ENCODE measurements around the gene FBXL16.
"Not testable (repeated sequence)": the region's sequence is repeated elsewhere in the genome, so short reads cannot be mapped to it uniquely, and the experiment has no call there.

Gene FBXL16

GRCh38 chr16:722835-723633, 17.4 kb upstream of the FBXL16 start:
- no peak for DNase-seq

GRCh38 chr16:721765-722540, 16.4 kb upstream of the FBXL16 start:
- no peak for DNase-seq

DNA sequence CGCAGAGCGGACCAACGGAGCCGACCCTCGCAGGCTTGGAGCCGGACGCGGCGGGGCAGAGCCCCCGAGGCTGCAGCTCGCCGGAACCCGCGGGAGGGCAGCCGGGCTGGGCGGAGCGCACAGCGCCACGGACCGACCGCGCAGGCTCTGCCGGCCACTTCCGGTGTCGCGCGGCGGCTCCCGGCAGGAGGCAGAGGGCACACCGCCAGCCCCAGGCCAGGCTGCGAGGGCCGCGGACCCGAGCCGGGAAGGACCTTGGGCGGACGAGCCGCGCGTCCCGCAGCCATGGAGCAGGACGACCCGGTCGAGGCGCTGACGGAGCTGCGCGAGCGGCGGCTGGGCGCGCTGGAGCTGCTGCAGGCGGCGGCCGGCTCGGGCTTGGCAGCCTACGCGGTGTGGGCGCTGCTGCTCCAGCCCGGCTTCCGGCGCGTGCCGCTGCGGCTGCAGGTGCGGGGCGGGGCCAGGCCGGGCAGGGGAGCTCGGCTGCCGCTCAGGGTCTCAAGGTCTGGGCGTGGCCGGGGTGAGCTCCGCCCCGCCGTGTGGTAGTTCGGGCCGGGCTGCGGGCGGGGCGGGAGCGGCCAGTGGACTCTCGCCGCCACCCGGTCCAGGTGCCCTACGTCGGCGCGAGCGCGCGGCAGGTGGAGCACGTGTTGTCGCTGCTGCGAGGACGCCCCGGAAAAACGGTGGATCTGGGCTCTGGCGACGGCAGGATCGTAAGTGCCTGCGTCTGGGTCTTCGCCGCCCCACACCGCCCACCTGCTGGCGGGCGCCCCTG, 15.6 kb upstream of the FBXL16 start, which contains the start of gene ANTKMT:
Gene ANTKMT, plus strand, starts transcription at position 157 of the 775 bp plus-strand sequence. Its CDS starts 129 bp downstream, at position 286.
- DNase-seq = peak; percentile 83

DNA sequence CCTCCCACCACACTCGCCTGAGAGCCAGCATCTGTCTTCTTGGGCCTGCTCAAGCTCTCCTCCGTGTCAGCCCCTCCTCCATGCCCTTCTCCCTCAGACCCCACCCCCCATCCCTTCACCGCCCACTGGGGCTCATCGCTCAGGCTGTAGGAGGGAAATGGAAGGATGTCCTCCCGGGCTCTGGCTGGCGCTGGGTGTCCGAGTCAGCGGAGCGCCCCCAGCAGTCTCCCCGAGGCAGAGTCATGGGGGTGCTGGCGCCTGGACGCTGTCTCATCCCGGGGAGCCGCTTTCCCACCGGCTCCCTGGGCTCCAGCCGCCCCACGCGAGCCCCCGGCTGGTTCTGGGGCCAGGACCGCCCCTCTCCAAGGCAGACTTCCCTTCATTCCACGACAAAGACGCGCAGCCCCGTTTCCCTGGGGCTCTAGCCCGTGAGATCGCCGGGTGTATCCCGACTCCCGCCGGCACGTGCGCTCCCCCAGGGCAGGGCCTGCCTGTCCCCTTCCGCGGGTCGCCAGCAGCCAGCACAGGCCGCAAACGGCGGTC, 14.9 kb upstream of the FBXL16 start:
- DNase-seq = peak; percentile 65

- DNase-seq = no peak
Measured at GRCh38 chr16:719815-720446, 14.3 kb upstream of the FBXL16 start.

GRCh38 chr16:718922-719321, 13.3 kb upstream of the FBXL16 start:
- DNase-seq = no peak

DNA sequence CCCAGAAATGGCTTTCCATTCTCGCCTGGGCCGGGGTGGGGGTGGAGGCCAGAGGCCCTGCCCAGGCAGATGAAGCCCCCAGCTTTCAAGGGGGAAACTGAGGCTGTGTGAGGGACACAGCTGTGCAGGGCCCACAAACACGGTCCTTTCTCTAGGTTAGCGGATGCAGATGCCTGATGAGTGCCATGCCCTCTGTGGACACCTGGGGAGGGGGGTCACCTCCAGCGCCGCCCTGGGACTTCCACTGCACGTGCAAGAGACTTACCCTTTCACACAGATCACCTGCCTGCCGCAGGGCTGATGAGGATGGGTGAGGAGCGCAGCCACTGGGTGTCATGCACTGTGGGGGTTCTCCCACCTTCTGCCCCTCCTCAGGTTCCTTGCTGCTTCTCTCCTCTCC, 12.8 kb upstream of the FBXL16 start:
- DNase-seq = no peak

GRCh38 chr16:717450-718245, 12.0 kb upstream of the FBXL16 start:
- DNase-seq = no peak

DNA sequence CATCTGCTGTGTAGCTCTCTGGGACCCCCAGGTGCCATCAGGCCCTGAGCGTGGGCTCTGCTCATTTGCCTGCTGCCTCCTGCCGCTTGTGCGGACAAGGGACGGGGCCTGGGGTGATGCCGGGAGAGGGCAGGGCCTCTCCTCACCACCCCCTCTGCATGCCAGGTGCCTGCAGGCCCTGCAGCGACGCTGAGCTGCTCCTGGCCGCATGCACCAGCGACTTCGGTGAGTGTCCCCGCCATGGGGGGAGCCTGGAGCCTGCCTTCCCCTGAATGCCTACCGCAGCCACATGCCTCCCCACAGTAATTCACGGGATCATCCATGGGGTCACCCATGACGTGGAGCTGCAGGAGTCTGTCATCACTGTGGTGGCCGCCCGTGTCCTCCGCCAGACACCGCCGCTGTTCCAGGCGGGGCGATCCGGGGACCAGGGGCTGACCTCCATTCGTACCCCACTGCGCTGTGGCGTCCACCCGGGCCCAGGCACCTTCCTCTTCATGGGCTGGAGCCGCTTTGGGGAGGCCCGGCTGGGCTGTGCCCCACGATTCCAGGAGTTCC, 11.2 kb upstream of the FBXL16 start:
- no peak for DNase-seq

DNA sequence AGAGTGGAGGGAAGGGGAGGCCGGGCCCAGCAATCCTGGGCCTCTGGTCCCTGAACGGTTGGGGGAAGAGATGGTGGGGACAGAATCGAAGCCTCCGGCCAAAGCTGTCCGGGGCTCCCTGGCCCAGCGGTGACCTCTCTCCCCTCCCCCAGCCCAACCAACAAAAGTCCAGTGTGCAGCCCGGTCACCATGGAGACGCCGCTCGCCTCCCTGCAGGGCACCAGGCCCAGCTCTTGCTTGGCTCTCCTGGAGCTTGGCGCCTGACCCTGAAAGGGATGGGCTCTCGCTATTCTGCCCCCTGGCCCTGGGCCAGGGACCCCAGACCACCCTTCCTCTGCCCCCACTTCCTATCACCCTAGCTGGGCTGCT, 10.6 kb upstream of the FBXL16 start:
- DNase-seq = peak; percentile 36

GRCh38 chr16:715477-716199, 10.0 kb upstream of the FBXL16 start:
- DNase-seq = no peak

DNA sequence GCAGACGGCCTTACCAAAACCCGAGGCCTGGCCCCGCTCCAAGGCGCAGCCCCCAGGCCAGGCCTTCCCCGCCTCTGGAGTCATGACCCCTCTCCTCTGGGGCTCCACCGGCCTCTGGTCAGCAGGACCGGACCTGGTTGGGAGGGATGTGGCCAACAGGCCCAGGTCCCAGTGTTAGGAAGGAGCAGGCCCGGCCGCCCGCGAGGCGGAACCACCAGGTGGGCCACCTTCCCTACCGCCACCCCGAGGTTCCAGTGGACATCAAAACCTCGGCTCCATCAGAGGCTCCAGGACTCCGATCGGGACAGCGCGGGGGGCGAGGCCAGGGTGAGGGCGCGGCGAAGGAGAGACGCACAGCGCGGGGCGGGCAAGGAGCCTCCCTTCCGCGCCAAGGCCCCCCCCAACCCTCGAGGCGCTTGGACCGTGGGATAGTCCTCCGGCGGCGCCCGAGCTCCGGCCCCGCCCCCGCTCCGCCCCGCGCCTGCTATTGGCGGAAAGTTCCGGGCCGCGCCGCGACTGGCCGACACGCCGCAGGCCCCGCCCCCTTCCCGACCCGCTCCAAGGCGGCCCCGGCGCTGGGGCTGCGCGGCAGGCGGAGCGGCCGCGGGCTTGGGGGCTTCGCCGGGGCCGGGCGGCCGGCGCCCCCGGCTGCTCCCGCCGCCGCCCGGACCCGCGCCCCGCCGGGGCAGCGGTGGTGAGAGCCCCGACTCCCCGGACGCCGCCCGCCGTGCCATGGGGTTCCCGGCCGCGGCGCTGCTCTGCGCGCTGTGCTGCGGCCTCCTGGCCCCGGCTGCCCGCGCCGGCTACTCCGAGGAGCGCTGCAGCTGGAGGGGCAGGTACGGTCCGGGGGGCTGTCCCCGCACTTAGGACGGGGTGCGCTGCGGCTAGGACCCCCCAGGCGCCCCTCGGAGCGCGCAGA, 9.2 kb upstream of the FBXL16 start, which contains the start of gene METRN:
Gene METRN, plus strand, starts transcription at position 561 of the 919 bp plus-strand sequence. Its CDS starts 172 bp downstream, at position 733.
- peak; percentile 66 for DNase-seq

GRCh38 chr16:714079-714478, 8.5 kb upstream of the FBXL16 start:
- DNase-seq = no peak

GRCh38 chr16:712740-713250, 7.2 kb upstream of the FBXL16 start:
- not testable (repeated sequence) for DNase-seq

- DNase-seq = peak; percentile 52
Measured at GRCh38 chr16:711548-712320, 6.1 kb upstream of the FBXL16 start.

DNA sequence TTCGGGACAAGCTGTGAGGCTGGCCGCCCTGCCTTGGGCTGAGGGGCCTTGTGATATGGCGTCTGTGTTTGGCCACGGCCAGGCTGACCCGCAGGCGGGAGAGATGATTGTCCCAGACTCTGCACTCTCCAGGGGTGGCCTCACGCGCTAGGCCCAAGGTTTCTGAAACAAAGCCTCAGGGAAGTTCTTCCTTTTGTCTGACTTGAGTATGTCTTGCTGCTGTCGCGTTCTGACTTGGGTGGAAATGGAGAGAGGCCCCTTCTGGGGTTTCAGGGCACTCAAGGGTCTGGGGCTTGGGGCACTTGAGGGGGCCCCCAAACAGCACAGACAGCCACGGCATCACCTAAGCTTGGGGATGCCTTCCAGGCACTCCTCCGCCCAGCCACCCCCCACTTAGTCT, 5.5 kb upstream of the FBXL16 start:
- no peak for DNase-seq

DNA sequence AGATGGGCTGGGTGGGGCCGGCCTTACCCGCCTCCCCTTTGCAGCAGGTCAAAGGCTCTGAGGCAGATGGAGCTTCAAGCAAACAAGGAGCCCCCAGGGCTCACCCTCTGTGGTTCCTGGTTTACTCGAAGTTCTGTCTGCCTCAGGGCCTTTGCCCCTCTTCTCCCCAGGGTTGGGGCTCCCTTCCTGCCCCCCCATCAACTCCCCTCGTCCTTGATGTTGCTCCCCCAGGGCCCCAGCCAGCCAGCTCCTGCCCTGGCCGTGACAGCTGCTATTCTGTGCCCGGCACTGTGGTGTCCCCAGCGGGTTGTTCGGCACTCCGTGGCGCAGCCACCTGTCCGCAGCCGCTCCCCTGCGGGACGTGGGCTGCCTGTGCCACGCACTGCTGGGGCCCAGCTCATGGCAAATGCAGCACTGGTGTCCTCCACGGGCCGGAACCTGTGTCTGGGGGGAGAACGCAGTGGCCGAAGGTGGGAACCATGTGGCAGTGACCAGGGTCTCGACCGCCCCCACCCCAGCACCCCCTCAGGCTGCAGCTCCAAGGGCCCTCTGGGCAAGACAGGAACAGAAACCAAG, 5.0 kb upstream of the FBXL16 start:
- no peak for DNase-seq
